ENCODE measurements around the gene DDX10.

- no peak for TF ChIP-seq EZH2 (IDR thresholded peaks at IDR 0.05)
- no peak for TF ChIP-seq POLR2AphosphoS5 (IDR thresholded peaks at IDR 0.05; ENCODE audit: borderline replicate concordance, low read depth, low read length)
- no peak for TF ChIP-seq FOXP2 (optimal IDR thresholded peaks at IDR 0.05; ENCODE audit: control extremely low read depth, extremely low read length, insufficient read depth)
These were observed 210.3 kb downstream of the DDX10 start for GRCh38 chr11:108875134-108875533.
